K562 (cell line): Measurements from ENCODE around the gene ZBTB33. TPM values are rescaled to one million over a fixed set of nuclear protein-coding genes. Genes with fewer than 3 reads are reported as not detected.

Experiments used
- ATAC-seq: fragments of 200-7000 bp; cut with Tn5 transposase; 3 replicates; pipeline ENCODE4 v1.9.1; 2020; ENCODE audit warnings: moderate library complexity
- BruUV-seq: library from RNA; stranded (reverse); fragments of 400-500 nt; replicated peaks from 2 replicates; lab custom pipeline; 2021; lab: Mats Ljungman, UMichigan
- CTCF ChIA-PET: fragments of 300-600 bp; formaldehyde crosslinking; extraction: SDS; loops from one replicate; lab custom pipeline; 2021; ENCODE audit warnings: low intra/inter-chr PET ratio; lab: Yijun Ruan, JAX
- POLR2A ChIA-PET: fragments of 300-600, 350-650 bp; sonication (Branson Sonifier 250); formaldehyde crosslinking; extraction: SDS; loops from one replicate; lab custom pipeline; 2021; ENCODE audit warnings: antibody characterized with exemption, inconsistent platforms; lab: Yijun Ruan, JAX
- DNase-seq, 4 experiments: peaks; one replicate each; pipeline versions ENCODE4 v3.0.0 to v3.0.0-alpha.2; 2011 to 2018; ENCODE audit warnings: low spot score in 3 of 4, mixed read lengths in 3 of 4; ENCODE audit errors: extremely low read depth in 1 of 4
- FAIRE-seq: peaks from 2 replicates; lab custom pipeline; 2011; peaks lifted over from hg19 to GRCh38; lab: Jason Lieb, UNC
- H2AFZ ChIP-seq: 2 replicates; pipeline ENCODE4 v1.6.0; 2011; ENCODE audit warnings: low read depth, low read length, control low read depth, inconsistent platforms
- H3K27ac ChIP-seq: fragments of 200-600 bp; 3 replicates; pipeline ENCODE4 v1.8.0; 2011; ENCODE audit warnings: low read depth, mild to moderate bottlenecking, control low read depth, inconsistent platforms, low read length, moderate library complexity, mixed read lengths; ENCODE audit errors: extremely low read depth
- H3K27me3 ChIP-seq, 2 experiments: fragments of 300-600 bp in 1 of 2; 2 replicates in 1 of 2; 3 replicates in 1 of 2; pipeline versions ENCODE4 v1.6.0 to v1.8.0; 2011; ENCODE audit warnings: inconsistent platforms in 2 of 2, low read length in 2 of 2, mild to moderate bottlenecking in 1 of 2, mixed read lengths in 1 of 2, moderate library complexity in 1 of 2; ENCODE audit not compliant: control insufficient read depth in 2 of 2, insufficient read depth in 2 of 2
- H3K36me3 ChIP-seq: fragments of 300-600 bp; 3 replicates; pipeline ENCODE4 v1.8.0; 2011; ENCODE audit warnings: mild to moderate bottlenecking, low read length, inconsistent platforms; ENCODE audit not compliant: control insufficient read depth, insufficient read depth
- H3K4me1 ChIP-seq, 2 experiments: fragments of 200-600 bp in 1 of 2; replicated peaks in 1 of 2; 2 replicates in 1 of 2; 3 replicates in 1 of 2; pipeline versions ENCODE4 v1.5.1 to v1.8.0; 2011; ENCODE audit warnings: inconsistent platforms in 2 of 2, low read length in 2 of 2, mild to moderate bottlenecking in 1 of 2, mixed read lengths in 1 of 2, moderate library complexity in 1 of 2; ENCODE audit not compliant: control insufficient read depth in 2 of 2, insufficient read depth in 2 of 2
- H3K4me2 ChIP-seq: 2 replicates; pipeline ENCODE4 v1.6.1; 2011; ENCODE audit warnings: low read length, control low read depth, inconsistent platforms, mixed read lengths; ENCODE audit not compliant: insufficient read depth
- H3K4me3 ChIP-seq: fragments of 200-600 bp; sonication (generic), shearing (Covaris generic); 2 replicates; pipeline ENCODE4 v1.5.1; 2016; ENCODE audit warnings: control low read depth, inconsistent platforms
- H3K79me2 ChIP-seq: fragments of 200-600 bp; 3 replicates; pipeline ENCODE4 v1.8.0; 2011; ENCODE audit warnings: low read length, inconsistent platforms; ENCODE audit not compliant: control insufficient read depth, insufficient read depth
- H3K9ac ChIP-seq, 2 experiments: 2 replicates each; pipeline versions ENCODE4 v1.6.0 to v1.6.1; 2011; ENCODE audit warnings: low read depth in 2 of 2, low read length in 2 of 2, control low read depth in 1 of 2, inconsistent platforms in 1 of 2, mild to moderate bottlenecking in 1 of 2, mixed read lengths in 1 of 2; ENCODE audit not compliant: insufficient read depth in 1 of 2
- H3K9me1 ChIP-seq: one replicate; pipeline ENCODE4 v1.6.0; 2011; ENCODE audit warnings: inconsistent platforms, mild to moderate bottlenecking, low read length, moderate library complexity; ENCODE audit not compliant: control insufficient read depth, insufficient read depth
- H3K9me3 ChIP-seq: replicated peaks from 2 replicates; pipeline ENCODE4 v1.5.1; 2011; ENCODE audit warnings: low read depth, low read length, inconsistent platforms; ENCODE audit not compliant: control insufficient read depth, insufficient read depth
- H4K20me1 ChIP-seq: replicated peaks from 2 replicates; pipeline ENCODE4 v1.6.1; 2011; ENCODE audit warnings: low read length, inconsistent platforms, mixed read lengths; ENCODE audit not compliant: control insufficient read depth, insufficient read depth
- EP400 ChIP-seq: fragments of 450-650 bp; IDR thresholded peaks from 2 replicates; pipeline ENCODE4 v1.6.1; 2017; ENCODE audit warnings: antibody characterized with exemption, mild to moderate bottlenecking, moderate library complexity
- FOXA1 ChIP-seq: fragments of 450-650 bp; IDR thresholded peaks from 2 replicates; pipeline ENCODE4 v1.6.1; 2016; ENCODE audit warnings: mild to moderate bottlenecking, borderline replicate concordance
- GTF2F1 ChIP-seq: IDR thresholded peaks from 2 replicates; pipeline ENCODE4 v1.6.1; 2011; ENCODE audit warnings: low read depth, low read length, improper control_type of control experiment
- KDM1A ChIP-seq, 2 experiments: fragments of 450-650 bp; IDR thresholded peaks; 2 replicates each; pipeline ENCODE4 v1.6.1; 2016; ENCODE audit warnings: mild to moderate bottlenecking in 2 of 2
- PHF21A ChIP-seq: fragments of 450-650 bp; IDR thresholded peaks from 2 replicates; pipeline ENCODE4 v1.6.1; 2017; ENCODE audit warnings: low read depth, borderline replicate concordance
- PHF8 ChIP-seq: fragments of 200-600 bp; sonication (generic); IDR thresholded peaks from 2 replicates; pipeline ENCODE4 v1.6.1; 2012; ENCODE audit warnings: mixed run types, mild to moderate bottlenecking, inconsistent platforms, low read length, moderate library complexity, borderline replicate concordance
- POLR2A ChIP-seq: fragments of 450-650 bp; conservative IDR thresholded peaks from 2 replicates; pipeline ENCODE4 v1.6.1; 2016
- TRIM24 ChIP-seq, 2 experiments: fragments of 450-650 bp; IDR thresholded peaks; 2 replicates each; pipeline ENCODE4 v1.6.1; 2016
- ZNF197 ChIP-seq: fragments of 200-800 bp; sonication (Bioruptor generic); IDR thresholded peaks from 2 replicates; pipeline ENCODE4 v1.6.1; 2016; ENCODE audit warnings: low read depth, missing genetic modification characterization, missing compliant biosample characterization
- ZNF785 ChIP-seq: fragments of 250-450 bp; sonication (Bioruptor Pico); IDR thresholded peaks from 2 replicates; pipeline ENCODE4 v1.4.0; 2020; ENCODE audit warnings: mild to moderate bottlenecking
- WGBS: fragments of 100-300 bp; shearing (Covaris generic); methylation state at CpG from one replicate; pipeline ENCODE4 v1.1.6; 2016; ENCODE audit warnings: low coverage, mixed read lengths; ENCODE audit not compliant: insufficient coverage; ENCODE audit errors: missing lambda C conversion rate; 5-methylcytosine and 5-hydroxymethylcytosine counted together
- in situ Hi-C: fragments of 300-500 bp; cut with MboI; formaldehyde crosslinking; loops from 4 replicates; pipeline ENCODE4 v1.15.0; 2018; ENCODE audit warnings: inconsistent platforms, mixed read lengths
- intact Hi-C: fragments of 100-400 bp; cut with micrococcal nuclease; formaldehyde crosslinking; loops from 2 replicates; pipeline ENCODE4 v1.14.2; 2022
- polyA plus RNA-seq, 8 experiments: library from polyadenylated mRNA; depleted of rRNA in 4 of 8; stranded (reverse) in 5 of 8; unstranded in 3 of 8; fragments of >200 nt; fragmentation: Nextera tagmentation in 2 of 8; fragmentation: Illumina TruSeq in 1 of 8; extraction: Ambion mirVana in 2 of 8; extraction: Trizol in 1 of 8; gene quantifications; 2 replicates each; pipeline versions ENCODE4 v1.2.1 to v1.2.3, GENCODE V29; 2011 to 2014; ENCODE audit warnings: inconsistent platforms in 1 of 8, missing spikeins in 1 of 8
- total RNA-seq, 7 experiments: library from RNA; depleted of rRNA in 6 of 7; stranded (reverse); fragments of >200 nt in 6 of 7; fragmentation: Illumina TruSeq in 2 of 7; extraction: Trizol in 2 of 7; gene quantifications; 2 replicates each; pipeline versions ENCODE4 v1.2.1 to v1.2.3, GENCODE V29; 2011 to 2021; ENCODE audit warnings: low replicate concordance in 1 of 7
- TF ChIP-seq, protein P1 (sequence below): fragments of 450-650 bp; IDR thresholded peaks from 2 replicates; pipeline ENCODE4 v1.6.1; 2016; ENCODE audit warnings: missing biosample characterization, missing genetic modification characterization
- TF ChIP-seq, protein P2 (sequence below): fragments of 450-650 bp; formaldehyde crosslinking; IDR thresholded peaks from 2 replicates; pipeline ENCODE4 v1.4.0; 2022; ENCODE audit warnings: missing genetic modification characterization
- TF ChIP-seq, protein P3 (sequence below), 2 experiments: fragments of 450-650 bp in 1 of 2; IDR thresholded peaks; 2 replicates each; pipeline ENCODE4 v1.6.1; 2011 to 2017; ENCODE audit warnings: low read depth in 2 of 2, antibody characterized with exemption in 1 of 2, borderline replicate concordance in 1 of 2, low read length in 1 of 2, mild to moderate bottlenecking in 1 of 2, mixed read lengths in 1 of 2; ENCODE audit not compliant: control insufficient read depth in 1 of 2

Gene ZBTB33
- total and polyA plus RNA-seq, 9 of the 15 experiments (the other 6 are each of a cell fraction or from before 2014, with no cell fraction given): 5.6 to 29.8 (median 15.6) TPM

DNA sequence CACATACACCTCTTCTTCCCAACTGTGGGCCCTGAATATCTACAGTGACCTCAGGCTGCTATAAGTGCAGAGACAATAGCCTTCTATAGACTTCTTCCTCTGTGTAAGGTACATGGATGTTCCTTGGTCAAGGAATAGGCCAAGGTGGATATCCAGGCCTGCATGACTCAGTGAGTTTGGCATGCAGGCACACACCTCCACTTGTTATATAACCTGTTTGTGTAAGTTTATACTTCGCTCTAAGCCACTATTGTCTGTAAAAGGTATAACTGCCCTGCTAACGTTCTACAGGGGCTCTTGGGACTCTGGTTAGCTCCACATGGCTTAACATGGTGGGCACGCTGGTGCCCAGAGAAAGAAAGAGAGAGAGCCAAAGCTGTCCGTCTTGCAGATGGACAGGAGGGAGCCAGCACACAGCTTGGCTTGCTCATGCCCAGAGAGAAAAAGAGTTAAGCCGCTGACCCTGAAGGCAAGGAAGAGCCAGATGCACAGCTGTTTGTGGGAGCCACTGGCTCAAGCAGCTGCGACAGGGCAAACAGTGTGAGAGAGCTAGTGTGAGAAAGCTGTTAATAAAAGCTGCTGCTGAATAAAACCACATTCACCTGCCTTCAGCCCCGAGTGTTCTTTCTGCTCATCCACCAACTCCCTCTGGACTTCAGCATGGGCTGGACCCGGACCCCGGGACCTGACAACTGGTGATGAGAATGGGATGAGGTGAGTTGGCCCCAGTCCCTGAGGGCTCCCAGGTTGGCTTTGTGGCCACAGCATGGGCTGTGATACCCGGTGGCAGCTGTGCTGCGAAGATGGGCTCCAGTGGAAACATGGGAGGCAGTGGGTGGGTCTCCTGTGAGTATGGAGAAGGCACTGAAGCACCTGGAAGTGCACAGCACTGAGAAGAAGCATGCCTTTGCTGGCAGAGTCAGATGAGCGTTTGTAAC lies 44.5 kb upstream of the ZBTB33 start:
- no TSS peak for BruUV-seq
- Histone ChIP-seq H2AFZ (no peak overlapping the region), H3K27ac (no peak overlapping the region), H3K4me3 (no peak overlapping the region), H3K9me1 (no peaks in the 10 kb centered on the region), H3K9me3 (no peaks in the 10 kb centered on the region), H3K9ac (no peak overlapping the region), H4K20me1 (no peaks in the 10 kb centered on the region), H3K4me1 (no peaks in the 10 kb centered on the region; a peak in 1 of 5 replicates), H3K27me3 (no peaks in the 10 kb centered on the region; a peak in 1 of 5 replicates), H3K79me2 (no peaks in the 10 kb centered on the region), H3K4me2 (no peak overlapping the region), H3K36me3 (no peaks in the 10 kb centered on the region)
- ATAC-seq (no peak), FAIRE-seq (no peak), DNase-seq (no peak)
- intact Hi-C loops: no loop called here
- in situ Hi-C loops: no loop called here
- no peak for TF ChIP-seq PHF21A
- TF ChIP-seq GTF2F1: no peak
- TF ChIP-seq, protein P1, sequence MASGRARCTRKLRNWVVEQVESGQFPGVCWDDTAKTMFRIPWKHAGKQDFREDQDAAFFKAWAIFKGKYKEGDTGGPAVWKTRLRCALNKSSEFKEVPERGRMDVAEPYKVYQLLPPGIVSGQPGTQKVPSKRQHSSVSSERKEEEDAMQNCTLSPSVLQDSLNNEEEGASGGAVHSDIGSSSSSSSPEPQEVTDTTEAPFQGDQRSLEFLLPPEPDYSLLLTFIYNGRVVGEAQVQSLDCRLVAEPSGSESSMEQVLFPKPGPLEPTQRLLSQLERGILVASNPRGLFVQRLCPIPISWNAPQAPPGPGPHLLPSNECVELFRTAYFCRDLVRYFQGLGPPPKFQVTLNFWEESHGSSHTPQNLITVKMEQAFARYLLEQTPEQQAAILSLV (tag): no peak
- no peak for TF ChIP-seq PHF8
- no peak for TF ChIP-seq ZNF197 (CRISPR knock-in tag)
- no peak for TF ChIP-seq EP400
- no peak for TF ChIP-seq FOXA1
- TF ChIP-seq, protein P2, sequence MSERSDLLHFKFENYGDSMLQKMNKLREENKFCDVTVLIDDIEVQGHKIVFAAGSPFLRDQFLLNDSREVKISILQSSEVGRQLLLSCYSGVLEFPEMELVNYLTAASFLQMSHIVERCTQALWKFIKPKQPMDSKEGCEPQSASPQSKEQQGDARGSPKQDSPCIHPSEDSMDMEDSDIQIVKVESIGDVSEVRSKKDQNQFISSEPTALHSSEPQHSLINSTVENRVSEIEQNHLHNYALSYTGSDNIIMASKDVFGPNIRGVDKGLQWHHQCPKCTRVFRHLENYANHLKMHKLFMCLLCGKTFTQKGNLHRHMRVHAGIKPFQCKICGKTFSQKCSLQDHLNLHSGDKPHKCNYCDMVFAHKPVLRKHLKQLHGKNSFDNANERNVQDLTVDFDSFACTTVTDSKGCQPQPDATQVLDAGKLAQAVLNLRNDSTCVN (CRISPR knock-in tag): no peak
- TF ChIP-seq POLR2A: no peak
- TF ChIP-seq, protein P3, sequence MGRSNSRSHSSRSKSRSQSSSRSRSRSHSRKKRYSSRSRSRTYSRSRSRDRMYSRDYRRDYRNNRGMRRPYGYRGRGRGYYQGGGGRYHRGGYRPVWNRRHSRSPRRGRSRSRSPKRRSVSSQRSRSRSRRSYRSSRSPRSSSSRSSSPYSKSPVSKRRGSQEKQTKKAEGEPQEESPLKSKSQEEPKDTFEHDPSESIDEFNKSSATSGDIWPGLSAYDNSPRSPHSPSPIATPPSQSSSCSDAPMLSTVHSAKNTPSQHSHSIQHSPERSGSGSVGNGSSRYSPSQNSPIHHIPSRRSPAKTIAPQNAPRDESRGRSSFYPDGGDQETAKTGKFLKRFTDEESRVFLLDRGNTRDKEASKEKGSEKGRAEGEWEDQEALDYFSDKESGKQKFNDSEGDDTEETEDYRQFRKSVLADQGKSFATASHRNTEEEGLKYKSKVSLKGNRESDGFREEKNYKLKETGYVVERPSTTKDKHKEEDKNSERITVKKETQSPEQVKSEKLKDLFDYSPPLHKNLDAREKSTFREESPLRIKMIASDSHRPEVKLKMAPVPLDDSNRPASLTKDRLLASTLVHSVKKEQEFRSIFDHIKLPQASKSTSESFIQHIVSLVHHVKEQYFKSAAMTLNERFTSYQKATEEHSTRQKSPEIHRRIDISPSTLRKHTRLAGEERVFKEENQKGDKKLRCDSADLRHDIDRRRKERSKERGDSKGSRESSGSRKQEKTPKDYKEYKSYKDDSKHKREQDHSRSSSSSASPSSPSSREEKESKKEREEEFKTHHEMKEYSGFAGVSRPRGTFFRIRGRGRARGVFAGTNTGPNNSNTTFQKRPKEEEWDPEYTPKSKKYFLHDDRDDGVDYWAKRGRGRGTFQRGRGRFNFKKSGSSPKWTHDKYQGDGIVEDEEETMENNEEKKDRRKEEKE (IDR thresholded peaks at IDR 0.05; ENCODE audit: borderline replicate concordance in 1 of 2, control insufficient read depth in 1 of 2, low read depth in 2 of 2, low read length in 1 of 2): no peak
- TF ChIP-seq TRIM24 (IDR thresholded peaks at IDR 0.05): no peak
- TF ChIP-seq KDM1A (IDR thresholded peaks at IDR 0.05): no peak
- TF ChIP-seq ZNF785: no peak
- ChIA-PET CTCF (no interaction called here), POLR2A (no interaction called here)
- 21% methylated on average over 10 of the region's 12 CpGs for WGBS
